AG09309 (cell line): ENCODE measurements around the gene CCNF.

Experiments
- DNase-seq: peaks from one replicate; pipeline ENCODE4 v3.0.0-alpha.2; 2010; ENCODE audit warnings: low read depth
- H3K4me3 ChIP-seq: 2 replicates; pipeline ENCODE4 v1.5.1; 2011; ENCODE audit warnings: mild to moderate bottlenecking, low read depth, low read length, moderate library complexity; ENCODE audit not compliant: control insufficient read depth
- TF ChIP-seq, protein P1 (sequence below): IDR thresholded peaks from 2 replicates; pipeline ENCODE4 v1.5.1; 2011; ENCODE audit warnings: mild to moderate bottlenecking, low read depth, low read length, inconsistent platforms; ENCODE audit not compliant: insufficient read depth, control insufficient read depth; ENCODE audit errors: missing control alignments

CCNF gene

DNA sequence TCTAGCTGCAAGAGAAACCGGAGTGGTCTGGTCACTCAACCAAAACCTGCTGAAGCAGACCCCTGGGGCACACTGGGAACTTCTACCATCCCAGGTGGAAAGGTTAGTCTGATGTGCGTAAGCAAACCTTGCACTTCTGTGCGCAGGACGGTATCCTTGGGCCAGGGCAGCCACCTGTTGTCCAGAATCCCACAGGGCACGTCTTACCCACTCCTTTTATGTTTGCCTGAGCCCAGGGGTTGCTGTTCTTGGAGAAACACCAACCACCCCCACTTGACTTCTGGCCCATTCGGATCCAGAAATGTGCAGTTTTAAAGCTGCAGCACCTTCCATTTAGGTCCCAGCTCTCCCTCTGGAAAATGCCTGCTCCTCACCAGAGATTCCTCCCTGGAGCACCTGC is 64.4 kb downstream of the CCNF start:
- TF ChIP-seq, protein P1, sequence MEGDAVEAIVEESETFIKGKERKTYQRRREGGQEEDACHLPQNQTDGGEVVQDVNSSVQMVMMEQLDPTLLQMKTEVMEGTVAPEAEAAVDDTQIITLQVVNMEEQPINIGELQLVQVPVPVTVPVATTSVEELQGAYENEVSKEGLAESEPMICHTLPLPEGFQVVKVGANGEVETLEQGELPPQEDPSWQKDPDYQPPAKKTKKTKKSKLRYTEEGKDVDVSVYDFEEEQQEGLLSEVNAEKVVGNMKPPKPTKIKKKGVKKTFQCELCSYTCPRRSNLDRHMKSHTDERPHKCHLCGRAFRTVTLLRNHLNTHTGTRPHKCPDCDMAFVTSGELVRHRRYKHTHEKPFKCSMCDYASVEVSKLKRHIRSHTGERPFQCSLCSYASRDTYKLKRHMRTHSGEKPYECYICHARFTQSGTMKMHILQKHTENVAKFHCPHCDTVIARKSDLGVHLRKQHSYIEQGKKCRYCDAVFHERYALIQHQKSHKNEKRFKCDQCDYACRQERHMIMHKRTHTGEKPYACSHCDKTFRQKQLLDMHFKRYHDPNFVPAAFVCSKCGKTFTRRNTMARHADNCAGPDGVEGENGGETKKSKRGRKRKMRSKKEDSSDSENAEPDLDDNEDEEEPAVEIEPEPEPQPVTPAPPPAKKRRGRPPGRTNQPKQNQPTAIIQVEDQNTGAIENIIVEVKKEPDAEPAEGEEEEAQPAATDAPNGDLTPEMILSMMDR = no peak
- DNase-seq = no peak
- no peak overlapping the region for H3K4me3 ChIP-seq

DNA sequence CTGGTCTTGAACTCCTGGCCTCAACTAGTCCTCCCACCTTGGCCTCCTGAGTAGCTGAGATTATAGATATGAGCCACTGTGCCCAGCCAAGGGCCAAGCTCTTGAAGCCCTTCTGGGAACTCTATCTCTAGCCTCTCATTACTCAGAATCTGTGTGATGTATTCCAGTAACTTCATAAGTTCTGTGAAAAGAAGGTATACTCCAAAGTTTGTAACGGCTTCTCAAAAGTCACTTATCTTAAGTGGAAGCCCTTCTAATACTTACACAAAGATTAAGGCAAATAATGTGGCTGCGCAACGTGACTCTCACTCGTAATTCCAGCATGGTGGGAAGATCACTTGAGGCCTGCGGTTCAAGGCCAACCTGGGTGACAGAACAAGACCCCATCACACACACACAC is 65.4 kb downstream of the CCNF start:
- DNase-seq = no peak
- TF ChIP-seq, protein P1 = no peak
- H3K4me3 ChIP-seq = no peak overlapping the region

DNA sequence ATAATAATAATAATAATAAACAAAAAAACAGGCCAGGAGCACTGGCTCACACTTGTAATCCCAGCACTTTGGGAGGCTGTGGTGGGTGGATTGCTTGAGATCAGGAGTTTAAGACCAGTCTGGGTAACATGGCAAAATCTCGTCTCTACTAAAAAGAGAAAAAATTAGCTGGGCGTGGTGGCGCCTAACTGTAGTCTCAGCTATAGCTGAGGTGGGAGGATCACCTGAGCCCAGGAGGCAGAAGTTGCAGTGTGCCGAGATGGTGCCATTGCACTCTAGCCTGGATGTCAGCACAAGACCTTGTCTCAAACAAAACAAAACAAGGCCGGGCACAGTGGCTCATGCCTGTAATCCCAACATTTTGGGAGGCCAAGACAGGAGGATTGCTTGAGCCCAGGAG is 65.8 kb downstream of the CCNF start:
- no peak for DNase-seq
- TF ChIP-seq, protein P1 = no peak
- no peak overlapping the region for H3K4me3 ChIP-seq

DNA sequence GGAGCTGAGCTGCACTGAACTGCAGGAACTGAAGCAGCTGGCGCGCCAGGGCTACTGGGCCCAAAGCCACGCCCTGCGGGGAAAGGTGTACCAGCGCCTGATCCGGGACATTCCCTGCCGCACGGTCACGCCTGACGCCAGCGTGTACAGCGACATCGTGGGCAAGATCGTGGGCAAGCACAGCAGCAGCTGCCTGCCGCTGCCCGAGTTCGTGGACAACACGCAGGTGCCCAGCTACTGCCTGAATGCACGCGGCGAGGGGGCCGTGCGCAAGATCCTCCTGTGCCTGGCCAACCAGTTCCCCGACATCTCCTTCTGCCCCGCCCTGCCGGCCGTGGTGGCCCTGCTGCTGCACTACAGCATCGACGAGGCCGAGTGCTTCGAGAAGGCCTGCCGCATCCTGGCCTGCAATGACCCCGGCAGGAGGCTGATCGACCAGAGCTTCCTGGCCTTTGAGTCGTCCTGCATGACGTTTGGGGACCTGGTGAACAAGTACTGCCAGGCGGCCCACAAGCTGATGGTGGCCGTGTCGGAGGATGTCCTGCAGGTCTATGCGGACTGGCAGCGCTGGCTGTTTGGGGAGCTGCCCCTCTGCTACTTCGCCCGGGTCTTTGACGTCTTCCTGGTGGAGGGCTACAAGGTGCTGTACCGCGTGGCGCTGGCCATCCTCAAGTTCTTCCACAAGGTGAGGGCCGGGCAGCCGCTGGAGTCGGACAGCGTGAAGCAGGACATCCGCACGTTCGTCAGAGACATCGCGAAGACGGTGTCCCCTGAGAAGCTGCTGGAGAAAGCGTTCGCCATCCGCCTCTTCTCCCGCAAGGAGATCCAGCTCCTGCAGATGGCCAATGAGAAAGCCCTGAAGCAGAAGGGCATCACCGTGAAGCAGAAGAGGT is 67.2 kb downstream of the CCNF start:
- DNase-seq = no peak
- TF ChIP-seq, protein P1 = no peak
- H3K4me3 ChIP-seq = no peak overlapping the region

DNA sequence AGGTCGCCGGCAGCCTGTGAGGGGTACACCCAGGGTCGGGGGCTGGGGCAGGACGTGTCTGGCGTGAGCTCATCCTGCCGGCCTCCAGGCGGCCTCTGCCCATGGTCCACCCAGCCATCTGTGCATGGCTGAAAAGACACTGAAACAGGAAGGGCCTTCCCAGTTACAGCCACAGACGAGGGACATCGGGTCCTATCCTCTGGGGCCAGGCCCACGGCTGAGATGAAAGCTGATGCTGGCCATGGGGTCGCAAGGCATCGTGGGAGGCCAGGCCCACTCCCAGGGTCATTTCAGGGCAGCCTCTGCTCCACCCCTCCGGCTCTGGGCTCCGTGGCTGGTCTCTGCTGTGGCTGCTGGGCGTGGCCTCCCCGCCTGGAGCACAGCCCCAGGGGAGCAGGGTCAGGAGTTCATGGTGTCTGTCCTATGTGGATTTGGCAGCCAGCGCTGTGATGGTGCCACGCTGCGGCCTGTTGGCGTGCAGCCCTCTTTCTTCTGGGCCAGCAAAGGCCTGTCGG is 67.9 kb downstream of the CCNF start:
- no peak for DNase-seq
- TF ChIP-seq, protein P1 = no peak
- H3K4me3 ChIP-seq = no peak overlapping the region

DNA sequence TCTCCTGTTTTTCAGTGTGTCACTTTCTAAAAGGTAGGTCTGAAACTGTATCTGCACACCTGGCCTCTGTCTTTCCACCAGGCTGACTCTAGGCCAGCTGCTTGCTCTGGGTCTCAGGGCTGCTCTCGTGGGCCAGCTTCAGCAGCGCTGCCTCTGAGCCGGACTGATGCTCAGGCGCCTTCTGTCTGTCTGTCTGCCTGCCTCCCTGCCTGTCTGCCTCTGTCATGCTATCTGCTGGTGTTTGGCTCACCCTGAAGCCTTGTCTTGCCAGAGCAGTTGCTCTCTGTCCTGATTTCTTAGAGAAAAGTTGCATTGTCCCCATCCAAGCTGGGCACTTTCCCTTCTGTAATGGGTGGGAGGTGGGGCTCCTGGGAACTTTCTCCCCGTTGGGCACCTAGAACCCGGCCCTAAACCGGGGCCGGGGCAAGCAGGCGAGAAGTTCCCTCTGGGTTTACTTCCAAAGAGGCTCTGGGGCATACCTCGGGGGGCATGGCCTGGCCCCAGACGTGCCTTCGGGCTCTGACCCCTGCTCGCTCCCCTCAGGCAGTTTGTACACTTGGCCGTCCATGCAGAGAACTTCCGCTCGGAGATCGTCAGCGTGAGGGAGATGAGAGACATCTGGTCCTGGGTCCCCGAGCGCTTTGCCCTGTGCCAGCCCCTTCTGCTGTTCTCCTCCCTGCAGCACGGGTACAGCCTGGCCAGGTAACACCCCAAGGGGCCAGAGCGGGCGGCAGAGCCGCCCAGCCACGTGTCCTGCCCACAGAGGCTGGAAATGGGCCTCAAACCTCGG is 68.6 kb downstream of the CCNF start:
- no peak overlapping the region for H3K4me3 ChIP-seq
- no peak for DNase-seq
- TF ChIP-seq, protein P1 = no peak
